ENCODE results near the gene CUX1.

Gene CUX1

GRCh38 chr7:101975046-101975445 is 157.6 kb downstream of the CUX1 start:
- H3K4me3 ChIP-seq (ENCODE audit: insufficient read length, low read depth), result no peak overlapping the region

GRCh38 chr7:101976411-101976810 is 159.0 kb downstream of the CUX1 start:
- no peak for DNase-seq (ENCODE audit: low read depth, low spot score)
- Histone ChIP-seq H3K36me3 (ENCODE audit: insufficient read depth, insufficient read length, low read length) (peaks cover 10% of the 10 kb centered on the region), H3K4me1 (ENCODE audit: insufficient read depth, insufficient read length) (peaks cover 2% of the 10 kb centered on the region)

More at GRCh38 chr7:101975046-101975445, 157.6 kb downstream of the CUX1 start:
- Histone ChIP-seq H3K36me3 (ENCODE audit: insufficient read depth, insufficient read length, low read length) (peaks cover 10% of the 10 kb centered on the region), H3K9ac (ENCODE audit: insufficient read length, low read depth) (no peak overlapping the region), H3K9me3 (ENCODE audit: insufficient read depth, low read length) (no peaks in the 10 kb centered on the region), H3K4me1 (ENCODE audit: insufficient read depth, insufficient read length) (peaks cover 2% of the 10 kb centered on the region), H3K27me3 (ENCODE audit: insufficient read depth, insufficient read length) (no peaks in the 10 kb centered on the region)
- TF ChIP-seq SUZ12 (IDR thresholded peaks at IDR 0.05; ENCODE audit: extremely low read depth, insufficient read depth, insufficient read length), result no peak
- DNase-seq (ENCODE audit: low read depth, low spot score), result no peak

GRCh38 chr7:101977249-101977648 is 159.8 kb downstream of the CUX1 start:
- no peak overlapping the region for H3K9ac ChIP-seq (ENCODE audit: insufficient read length, low read depth)
- peaks cover 10% of the 10 kb centered on the region for H3K36me3 ChIP-seq (ENCODE audit: insufficient read depth, insufficient read length, low read length)
- H3K4me3 ChIP-seq (ENCODE audit: insufficient read length, low read depth), result no peak overlapping the region
- H3K27me3 ChIP-seq (ENCODE audit: insufficient read depth, insufficient read length), result no peaks in the 10 kb centered on the region
- H3K9me3 ChIP-seq (ENCODE audit: insufficient read depth, low read length), result no peaks in the 10 kb centered on the region
- DNase-seq (ENCODE audit: low read depth, low spot score), result no peak
- H3K4me1 ChIP-seq (ENCODE audit: insufficient read depth, insufficient read length), result peaks cover 2% of the 10 kb centered on the region
- TF ChIP-seq ZNF274 (IDR thresholded peaks at IDR 0.05; ENCODE audit: low read depth, low read length) (no peak), YY1 (IDR thresholded peaks at IDR 0.05; ENCODE audit: insufficient read depth, insufficient read length) (no peak), SUZ12 (IDR thresholded peaks at IDR 0.05; ENCODE audit: extremely low read depth, insufficient read depth, insufficient read length) (no peak)

More at GRCh38 chr7:101976411-101976810, 159.0 kb downstream of the CUX1 start:
- H3K4me3 ChIP-seq (ENCODE audit: insufficient read length, low read depth), result no peak overlapping the region
- no peak for TF ChIP-seq SUZ12 (IDR thresholded peaks at IDR 0.05; ENCODE audit: extremely low read depth, insufficient read depth, insufficient read length)
- TF ChIP-seq YY1 (IDR thresholded peaks at IDR 0.05; ENCODE audit: insufficient read depth, insufficient read length), result no peak
- TF ChIP-seq ZNF274 (IDR thresholded peaks at IDR 0.05; ENCODE audit: low read depth, low read length), result no peak
- H3K9ac ChIP-seq (ENCODE audit: insufficient read length, low read depth), result no peak overlapping the region
- no peaks in the 10 kb centered on the region for H3K9me3 ChIP-seq (ENCODE audit: insufficient read depth, low read length)
- H3K27me3 ChIP-seq (ENCODE audit: insufficient read depth, insufficient read length), result no peaks in the 10 kb centered on the region

- peaks cover 2% of the 10 kb centered on the region for H3K4me1 ChIP-seq (ENCODE audit: insufficient read depth, insufficient read length)
- peaks cover 8% of the 10 kb centered on the region; the same call in 1 of the 2 replicates for H3K9me3 ChIP-seq (ENCODE audit: insufficient read depth, low read length)
- H3K9ac ChIP-seq (ENCODE audit: insufficient read length, low read depth), result no peak overlapping the region
- TF ChIP-seq SUZ12 (IDR thresholded peaks at IDR 0.05; ENCODE audit: extremely low read depth, insufficient read depth, insufficient read length) (no peak), ZNF274 (IDR thresholded peaks at IDR 0.05; ENCODE audit: low read depth, low read length) (no peak), YY1 (IDR thresholded peaks at IDR 0.05; ENCODE audit: insufficient read depth, insufficient read length) (no peak)
- H3K27me3 ChIP-seq (ENCODE audit: insufficient read depth, insufficient read length), result no peaks in the 10 kb centered on the region
- DNase-seq (ENCODE audit: low read depth, low spot score), result no peak
- no peak overlapping the region for H3K4me3 ChIP-seq (ENCODE audit: insufficient read length, low read depth)
- H3K36me3 ChIP-seq (ENCODE audit: insufficient read depth, insufficient read length, low read length), result peaks cover 5% of the 10 kb centered on the region
Measured at GRCh38 chr7:101978683-101979082, 161.3 kb downstream of the CUX1 start.

- peaks cover 8% of the 10 kb centered on the region; the same call in 1 of the 2 replicates for H3K9me3 ChIP-seq (ENCODE audit: insufficient read depth, low read length)
- H3K9ac ChIP-seq (ENCODE audit: insufficient read length, low read depth), result no peak overlapping the region
- H3K27me3 ChIP-seq (ENCODE audit: insufficient read depth, insufficient read length), result no peaks in the 10 kb centered on the region
- H3K4me1 ChIP-seq (ENCODE audit: insufficient read depth, insufficient read length), result peaks cover 15% of the 10 kb centered on the region
- H3K4me3 ChIP-seq (ENCODE audit: insufficient read length, low read depth), result no peak overlapping the region
- no peak for DNase-seq (ENCODE audit: low read depth, low spot score)
- TF ChIP-seq ZNF274 (IDR thresholded peaks at IDR 0.05; ENCODE audit: low read depth, low read length) (no peak), SUZ12 (IDR thresholded peaks at IDR 0.05; ENCODE audit: extremely low read depth, insufficient read depth, insufficient read length) (no peak), YY1 (IDR thresholded peaks at IDR 0.05; ENCODE audit: insufficient read depth, insufficient read length) (no peak)
- H3K36me3 ChIP-seq (ENCODE audit: insufficient read depth, insufficient read length, low read length), result no peaks in the 10 kb centered on the region
Measured at GRCh38 chr7:101983147-101983811, 165.9 kb downstream of the CUX1 start.

GRCh38 chr7:101984133-101984879 is 166.9 kb downstream of the CUX1 start:
- no peak overlapping the region for H3K9ac ChIP-seq (ENCODE audit: insufficient read length, low read depth)
- no peak for DNase-seq (ENCODE audit: low read depth, low spot score)
- H3K4me3 ChIP-seq (ENCODE audit: insufficient read length, low read depth), result no peak overlapping the region
- no peaks in the 10 kb centered on the region for H3K27me3 ChIP-seq (ENCODE audit: insufficient read depth, insufficient read length)
- no peak for TF ChIP-seq ZNF274 (IDR thresholded peaks at IDR 0.05; ENCODE audit: low read depth, low read length)
- TF ChIP-seq SUZ12 (IDR thresholded peaks at IDR 0.05; ENCODE audit: extremely low read depth, insufficient read depth, insufficient read length), result no peak
- no peak for TF ChIP-seq YY1 (IDR thresholded peaks at IDR 0.05; ENCODE audit: insufficient read depth, insufficient read length)
- H3K36me3 ChIP-seq (ENCODE audit: insufficient read depth, insufficient read length, low read length), result no peaks in the 10 kb centered on the region
- H3K4me1 ChIP-seq (ENCODE audit: insufficient read depth, insufficient read length), result peaks cover 15% of the 10 kb centered on the region
- peaks cover 8% of the 10 kb centered on the region; the same call in 1 of the 2 replicates for H3K9me3 ChIP-seq (ENCODE audit: insufficient read depth, low read length)

All from NT2/D1 (cell line).